Subcutaneous adipose tissue (tissue), 4 donors: ENCODE results near the gene CYTH3. TPM values are rescaled to one million over a fixed set of nuclear protein-coding genes. Genes with fewer than 3 reads are reported as not detected.

Source experiments
- CTCF ChIP-seq: fragments of 450-650 bp; IDR thresholded peaks from one replicate; pipeline ENCODE4 v1.5.1; 2016; ENCODE audit warnings: low read depth, mild to moderate bottlenecking, control low read depth, antibody characterized with exemption, moderate library complexity
- total RNA-seq, 4 donors: library from RNA; depleted of rRNA; stranded (reverse); fragments of >200 nt; gene quantifications; one replicate each; pipeline ENCODE4 v1.1.0, GENCODE V29; 2016

Gene CYTH3
- total RNA-seq, 4 donors from 2014 or later = 23.6 to 84.0 (median 34.8) TPM

DNA sequence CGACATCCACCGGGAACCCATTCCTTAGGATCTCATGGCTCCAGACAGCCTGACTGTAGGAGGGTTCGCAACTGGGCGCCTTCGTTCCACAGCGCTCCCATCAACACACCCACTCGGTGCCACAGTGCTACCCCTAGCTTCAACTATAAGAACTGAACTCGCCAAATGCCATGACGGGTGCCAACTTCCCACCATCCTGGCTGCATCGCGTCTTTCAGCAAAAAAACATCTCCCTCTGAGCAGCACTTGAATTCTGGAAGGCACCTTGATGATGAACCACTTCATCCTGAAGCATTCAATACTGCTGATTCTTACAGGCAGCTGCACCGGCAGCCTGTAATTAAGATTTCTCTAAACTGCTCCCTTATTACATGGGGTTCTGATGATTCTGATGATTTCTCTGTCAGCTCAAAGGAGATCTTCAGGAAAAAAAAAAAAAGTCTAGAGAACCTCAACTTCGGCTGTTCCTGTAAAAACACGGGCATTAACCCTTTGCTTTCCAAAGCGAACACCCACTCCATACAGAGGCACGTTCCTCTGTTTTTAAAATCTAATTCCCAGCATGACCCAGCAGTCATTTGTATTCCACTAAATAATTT, 1.3 kb downstream of the CYTH3 start:
- TF ChIP-seq CTCF = no peak

- TF ChIP-seq CTCF = no peak
These were observed 2.9 kb downstream of the CYTH3 start for GRCh38 chr7:6269527-6269926.

DNA sequence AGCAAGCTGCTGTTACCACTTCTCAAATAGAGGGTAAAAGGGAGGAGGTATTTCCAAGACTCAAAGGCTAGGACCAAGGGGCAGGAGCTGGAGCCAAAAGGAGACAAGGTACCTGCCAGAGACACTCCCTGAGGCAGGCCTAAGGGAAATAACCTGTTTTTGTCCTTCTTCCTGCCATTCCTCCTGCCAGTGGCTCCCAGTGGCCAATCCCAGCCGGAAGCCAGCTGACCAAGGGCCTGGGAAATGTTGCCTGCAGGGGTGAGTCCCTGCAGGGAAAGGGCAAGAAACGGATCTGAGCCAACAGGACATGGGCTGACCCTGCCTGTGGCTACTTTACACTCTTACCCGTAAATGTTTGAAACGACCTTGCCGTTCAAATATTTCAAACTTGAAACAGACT, 3.5 kb downstream of the CYTH3 start:
- no peak for TF ChIP-seq CTCF

DNA sequence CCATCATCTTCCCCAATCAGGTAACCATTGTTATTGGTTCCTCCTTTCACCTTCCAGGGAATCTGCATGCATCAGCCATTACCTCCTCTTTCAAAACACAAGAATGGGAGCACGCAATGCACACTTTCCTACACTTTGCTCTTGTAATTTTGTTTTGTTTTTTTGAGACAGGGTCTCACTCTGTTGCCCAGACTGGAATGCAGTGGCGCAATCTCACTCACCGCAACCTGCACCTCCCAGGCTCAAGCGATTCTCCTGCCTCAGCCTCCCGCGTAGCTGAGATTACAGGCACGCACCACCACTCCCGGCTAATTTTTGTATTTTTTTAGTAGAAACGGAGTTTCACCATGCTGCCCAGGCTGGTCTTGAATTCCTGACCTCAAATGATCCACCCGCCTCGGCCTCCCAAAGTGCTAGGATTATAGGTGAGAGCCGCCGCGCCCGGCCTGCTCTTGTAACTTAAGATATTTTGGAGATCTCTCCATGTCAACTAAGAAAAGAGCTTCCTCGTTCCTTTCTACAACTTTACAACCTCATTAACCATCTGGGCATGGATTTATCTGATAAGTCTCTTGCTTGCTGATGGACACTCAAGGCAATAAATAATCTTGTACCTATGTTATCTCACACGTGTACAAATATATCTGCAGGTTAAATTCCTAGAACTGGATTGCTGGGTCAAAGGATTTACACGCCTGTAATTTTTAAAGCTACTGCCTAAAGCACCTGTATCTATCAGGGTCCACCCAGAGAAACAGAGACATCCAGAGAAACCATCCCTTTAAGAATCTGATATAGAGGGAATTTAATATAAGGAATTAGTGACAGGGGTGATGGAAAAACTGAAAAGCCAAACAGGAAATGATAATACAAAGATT, 4.2 kb downstream of the CYTH3 start:
- TF ChIP-seq CTCF = no peak

- no peak for TF ChIP-seq CTCF
These were observed 5.7 kb downstream of the CYTH3 start for GRCh38 chr7:6266699-6267098.

GRCh38 chr7:6262221-6262620, 10.2 kb downstream of the CYTH3 start:
- TF ChIP-seq CTCF = no peak

GRCh38 chr7:6261699-6262098, 10.7 kb downstream of the CYTH3 start:
- no peak for TF ChIP-seq CTCF
